ENCODE measurements around the gene C17orf78. TPM values are rescaled to one million over a fixed set of nuclear protein-coding genes. Genes with fewer than 3 reads are reported as not detected.
"Not testable (repeated sequence)": the region's sequence is repeated elsewhere in the genome, so short reads cannot be mapped to it uniquely, and the experiment has no call there.

C17orf78 gene
- total RNA-seq, 1 donor from 2014 or later: not detected

DNA sequence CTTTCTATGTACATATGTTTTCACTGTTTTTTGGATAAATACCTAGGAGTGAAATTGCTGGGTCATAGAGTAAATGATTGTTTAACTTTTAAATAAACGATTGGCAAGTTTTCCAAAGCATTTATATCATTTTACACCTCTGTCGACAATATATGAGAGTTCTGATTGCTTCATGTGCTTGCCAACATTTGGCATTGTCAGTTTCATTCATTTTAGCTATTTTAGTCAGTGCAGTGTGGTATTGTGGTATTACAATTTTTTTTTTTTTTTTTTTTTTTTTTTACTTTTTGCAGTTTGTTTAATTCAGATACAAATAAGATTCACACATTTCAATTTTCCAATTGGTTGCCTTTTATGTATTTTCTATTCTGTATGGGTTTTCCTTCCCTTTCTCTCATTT, 56.9 kb downstream of the C17orf78 start:
- DNase-seq (ENCODE audit: low spot score): no peak
- Mint-ChIP-seq H3K27ac (ENCODE audit: unreplicated experiment) (no peak overlapping the region), H3K36me3 (ENCODE audit: low read depth, unreplicated experiment) (peaks cover 4% of the 10 kb centered on the region), H3K4me1 (ENCODE audit: unreplicated experiment) (peaks cover 3% of the 10 kb centered on the region), H3K27me3 (ENCODE audit: unreplicated experiment) (no peaks in the 10 kb centered on the region), H3K4me3 (ENCODE audit: unreplicated experiment) (no peak overlapping the region), H3K9me3 (ENCODE audit: unreplicated experiment) (no peaks in the 10 kb centered on the region)
- TF ChIP-seq CTCF (IDR thresholded peaks at IDR 0.05; ENCODE audit: unreplicated experiment): no peak

DNA sequence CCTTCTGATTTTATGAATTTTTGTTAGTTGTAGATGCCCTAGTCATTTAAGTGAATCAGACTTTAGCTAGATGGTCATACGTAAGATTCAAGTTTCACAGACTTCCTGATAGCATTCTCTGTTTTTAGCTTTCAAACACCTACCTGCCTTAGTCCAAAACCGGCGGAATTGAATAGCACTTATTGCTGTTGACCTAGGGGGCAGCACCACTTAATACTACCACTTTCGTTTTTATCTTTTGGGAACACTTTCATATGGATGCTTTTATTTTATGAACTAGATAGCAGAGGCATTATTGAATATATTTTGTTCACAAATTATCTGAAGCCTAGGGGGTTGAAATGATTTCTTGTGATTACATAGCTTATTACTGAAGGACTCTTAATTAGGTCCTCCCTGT, 62.4 kb downstream of the C17orf78 start:
- TF ChIP-seq CTCF (IDR thresholded peaks at IDR 0.05; ENCODE audit: unreplicated experiment): peak; percentile 24
- DNase-seq (ENCODE audit: low spot score): no peak
- H3K27me3 Mint-ChIP-seq (ENCODE audit: unreplicated experiment): no peaks in the 10 kb centered on the region
- H3K4me1 Mint-ChIP-seq (ENCODE audit: unreplicated experiment): no peaks in the 10 kb centered on the region
- no peaks in the 10 kb centered on the region for H3K9me3 Mint-ChIP-seq (ENCODE audit: unreplicated experiment)
- peaks cover 10% of the 10 kb centered on the region for H3K36me3 Mint-ChIP-seq (ENCODE audit: low read depth, unreplicated experiment)
- no peak overlapping the region for H3K4me3 Mint-ChIP-seq (ENCODE audit: unreplicated experiment)
- H3K27ac Mint-ChIP-seq (ENCODE audit: unreplicated experiment): no peak overlapping the region

- H3K4me3 Mint-ChIP-seq (ENCODE audit: unreplicated experiment): no peak overlapping the region
- H3K27me3 Mint-ChIP-seq (ENCODE audit: unreplicated experiment): no peaks in the 10 kb centered on the region
- no peak for DNase-seq (ENCODE audit: low spot score)
- TF ChIP-seq CTCF (IDR thresholded peaks at IDR 0.05; ENCODE audit: unreplicated experiment): no peak
- no peak overlapping the region for H3K27ac Mint-ChIP-seq (ENCODE audit: unreplicated experiment)
- H3K9me3 Mint-ChIP-seq (ENCODE audit: unreplicated experiment): no peaks in the 10 kb centered on the region
- H3K4me1 Mint-ChIP-seq (ENCODE audit: unreplicated experiment): no peaks in the 10 kb centered on the region
- peaks cover 10% of the 10 kb centered on the region for H3K36me3 Mint-ChIP-seq (ENCODE audit: low read depth, unreplicated experiment)
Observed at GRCh38 chr17:37440424-37440823, 64.6 kb downstream of the C17orf78 start.

- not testable (repeated sequence) for H3K36me3 Mint-ChIP-seq (ENCODE audit: low read depth, unreplicated experiment); H3K4me3 Mint-ChIP-seq (ENCODE audit: unreplicated experiment); H3K27me3 Mint-ChIP-seq (ENCODE audit: unreplicated experiment); H3K4me1 Mint-ChIP-seq (ENCODE audit: unreplicated experiment); H3K27ac Mint-ChIP-seq (ENCODE audit: unreplicated experiment); H3K9me3 Mint-ChIP-seq (ENCODE audit: unreplicated experiment); DNase-seq (ENCODE audit: low spot score)
Observed at GRCh38 chr17:37441369-37442014, 65.7 kb downstream of the C17orf78 start.

Other genes with a start within 250 kb of the C17orf78 start
- gene ACACA, start 30.9 kb downstream of the C17orf78 start, total RNA-seq (ENCODE audit: unreplicated experiment): 91.5 TPM
- gene TADA2A, start 30.9 kb downstream of the C17orf78 start, total RNA-seq (ENCODE audit: unreplicated experiment): 24.7 TPM
- gene DUSP14, start 113.9 kb downstream of the C17orf78 start, total RNA-seq (ENCODE audit: unreplicated experiment): 23.0 TPM
- gene SYNRG, start 233.4 kb downstream of the C17orf78 start, total RNA-seq (ENCODE audit: unreplicated experiment): 49.5 TPM